ENCODE results near the gene PDE2A.

PDE2A gene

DNA sequence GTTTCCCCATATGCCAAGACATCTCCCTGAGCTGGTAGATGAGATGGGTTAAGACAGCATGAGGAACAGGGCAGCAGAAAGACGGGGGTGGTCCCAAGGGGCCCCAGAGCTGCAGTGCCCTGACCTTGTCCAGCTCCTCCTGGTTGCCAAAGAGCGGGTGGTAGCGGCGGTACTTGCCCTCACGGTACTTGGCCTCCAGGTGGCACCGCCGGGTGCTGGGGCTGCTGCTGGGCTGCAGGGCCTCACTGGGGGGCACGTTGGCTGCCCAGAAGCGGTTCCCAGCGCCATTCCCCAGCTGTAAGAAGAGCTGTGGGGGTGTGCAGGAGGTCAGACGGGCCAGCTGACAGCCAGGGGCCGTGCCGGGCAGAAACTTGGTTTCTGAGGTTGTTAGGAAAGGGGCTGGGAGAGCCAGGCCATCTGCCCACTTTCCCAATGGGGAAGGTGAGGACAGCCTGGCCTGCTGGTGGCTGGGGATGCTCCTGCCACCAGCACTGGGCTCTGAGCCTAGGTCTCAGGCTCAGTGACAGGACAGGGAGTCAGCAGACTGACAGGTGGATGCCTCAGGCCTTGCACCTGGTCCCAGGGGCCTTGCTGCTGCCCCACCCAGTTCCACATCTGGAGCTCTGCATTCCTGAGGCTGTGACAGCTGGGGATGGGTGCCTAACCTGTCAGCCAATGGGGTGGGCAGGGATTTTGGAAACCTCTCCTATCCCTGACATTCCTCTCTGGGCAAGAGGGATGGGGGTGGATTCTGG lies 30.0 kb upstream of the PDE2A start:
- DNase-seq: no peak

DNA sequence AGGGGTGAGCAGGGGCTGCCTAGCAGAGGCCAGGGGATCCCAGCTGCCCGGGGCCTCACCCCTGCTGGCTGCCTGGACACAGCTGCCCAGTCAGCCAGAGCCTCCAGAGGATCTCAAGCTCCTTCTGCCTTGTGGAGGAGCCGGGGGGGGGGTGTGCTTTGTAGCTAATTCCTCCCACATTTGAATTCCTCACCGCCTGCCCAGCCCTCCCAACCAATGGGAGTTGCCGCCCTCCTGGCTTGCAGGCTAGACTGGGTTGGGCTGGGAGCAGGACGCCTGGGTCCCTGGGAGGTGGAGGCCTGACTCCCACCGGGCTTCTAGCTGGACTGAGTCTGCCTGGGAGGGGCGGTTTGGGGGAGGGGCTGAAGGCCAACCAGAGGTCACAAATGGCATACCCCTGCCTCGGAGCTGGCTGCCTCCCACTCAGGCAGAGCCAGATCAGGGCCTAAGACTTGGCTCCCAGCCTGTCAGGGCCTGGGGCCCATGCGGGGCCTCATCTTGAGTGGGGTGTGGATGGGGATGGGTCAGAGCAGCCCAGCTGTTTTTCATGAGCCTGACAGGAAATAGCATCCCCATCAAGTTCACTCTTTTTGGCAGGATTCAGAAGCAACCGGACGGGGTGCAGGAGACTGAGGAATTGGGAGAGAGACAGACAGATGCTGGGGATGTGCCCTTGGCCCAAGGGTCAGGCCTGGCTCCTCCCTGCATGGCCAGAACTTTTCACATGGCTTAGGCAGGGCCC lies 29.2 kb upstream of the PDE2A start:
- no peak for DNase-seq

DNA sequence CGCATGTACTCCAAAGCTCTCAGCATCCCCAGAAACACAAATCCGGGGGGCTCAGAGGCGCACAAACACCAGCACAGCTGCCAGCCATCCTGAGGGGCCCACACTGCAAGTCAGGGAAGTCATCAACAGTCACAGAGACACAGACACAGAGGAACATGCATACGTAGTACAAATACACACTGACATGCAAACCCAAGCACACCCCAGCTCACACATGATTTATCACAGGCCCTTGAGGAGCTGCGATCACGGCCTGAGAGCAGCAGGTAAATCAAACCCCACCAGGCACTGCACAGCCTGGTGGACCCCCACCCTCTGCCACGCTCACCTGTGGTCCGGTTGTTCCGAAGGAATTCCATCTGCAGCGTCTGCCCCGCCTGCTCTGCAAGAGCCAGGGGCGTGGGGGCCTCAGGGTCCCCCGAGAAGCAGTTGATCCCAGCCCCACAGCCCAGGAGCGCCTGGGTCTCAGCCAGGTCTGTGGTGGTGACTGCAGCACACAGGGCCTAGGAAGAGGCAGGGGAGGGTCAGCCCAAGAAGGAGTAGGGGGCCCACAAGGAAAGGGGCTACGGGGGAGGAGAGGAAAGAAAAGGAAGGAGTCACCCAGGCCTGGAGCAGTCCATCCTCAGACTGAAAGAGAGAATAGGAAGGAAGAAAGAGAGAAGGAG lies 28.5 kb upstream of the PDE2A start:
- no peak for DNase-seq

DNA sequence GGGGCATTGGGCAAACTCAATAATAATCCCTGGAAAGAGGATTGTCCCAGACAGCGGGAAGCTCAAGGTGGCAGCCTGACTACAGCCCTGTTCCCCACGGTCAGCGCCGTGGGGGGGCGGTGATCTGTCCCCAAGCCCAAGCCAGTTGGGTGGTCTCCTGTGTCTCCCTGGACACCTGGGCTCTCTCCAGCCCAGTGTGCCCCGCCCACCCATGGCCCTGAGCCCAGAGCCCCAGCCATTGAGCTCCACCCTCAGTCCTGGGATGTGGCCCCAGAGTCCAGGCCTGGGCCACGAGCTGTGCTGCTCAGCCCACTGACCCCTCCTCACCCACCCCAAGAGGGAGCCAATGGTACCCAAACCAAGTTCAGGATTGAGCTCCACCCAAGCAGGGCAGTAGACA lies 27.9 kb upstream of the PDE2A start:
- no peak for DNase-seq

DNA sequence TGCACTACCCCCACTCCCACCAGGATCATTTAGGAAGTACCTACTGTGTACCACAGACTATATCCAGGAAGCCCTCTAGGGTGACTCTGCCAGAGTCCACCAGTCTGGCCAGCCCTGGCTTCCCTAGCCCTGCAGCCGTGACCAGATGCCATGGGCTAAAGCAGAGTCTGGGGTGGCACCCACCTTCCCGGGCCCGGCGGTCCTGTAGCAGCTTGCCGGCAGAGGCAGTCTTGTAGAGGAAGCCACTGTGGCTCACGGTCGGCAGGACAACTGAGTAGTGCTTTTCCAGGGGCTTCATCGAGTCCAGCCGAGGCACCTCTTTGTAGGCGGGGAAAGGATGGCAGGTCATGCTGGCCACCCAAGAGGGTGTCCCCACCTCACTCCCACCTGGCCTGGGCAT lies 27.2 kb upstream of the PDE2A start:
- DNase-seq: no peak

DNA sequence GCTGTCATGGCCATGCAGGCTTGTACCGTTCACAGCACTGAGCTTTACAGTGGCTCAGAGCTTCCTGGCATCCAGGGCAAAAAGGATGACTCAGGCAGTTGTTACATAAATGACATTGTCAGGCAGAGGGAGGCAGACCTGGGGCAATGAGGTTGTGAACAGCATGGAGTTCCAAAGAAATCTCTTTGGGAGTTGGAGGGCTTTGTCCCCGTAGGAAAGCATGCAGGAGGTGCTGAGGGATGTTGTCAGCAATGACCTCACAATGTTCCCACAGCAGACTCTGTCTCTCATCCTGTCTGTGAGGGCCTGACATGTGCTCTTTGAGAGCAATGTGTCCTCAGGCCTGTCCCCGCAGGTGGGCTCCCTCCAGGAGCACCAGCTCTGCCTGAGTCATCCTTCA lies 25.9 kb upstream of the PDE2A start:
- no peak for DNase-seq

DNA sequence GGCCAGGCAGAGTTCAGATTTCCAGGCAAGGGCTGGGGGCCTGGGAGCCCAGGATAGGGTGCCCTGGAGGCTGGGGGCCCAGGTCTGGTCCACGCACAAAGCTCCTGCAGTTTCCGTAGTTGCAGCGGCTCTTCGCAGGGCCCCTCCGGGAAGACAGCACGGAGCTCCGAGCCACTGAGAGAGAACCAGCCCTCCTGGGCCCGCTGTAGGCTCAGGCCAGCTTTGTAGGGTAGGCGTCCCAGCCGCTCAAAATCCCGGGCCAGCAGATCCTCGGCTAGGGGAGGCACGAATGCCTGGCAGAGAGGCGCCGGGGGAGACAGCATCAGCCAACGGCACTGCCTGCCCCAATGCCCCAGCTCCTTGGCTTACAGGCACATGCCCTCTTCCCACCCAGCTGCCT lies 23.6 kb upstream of the PDE2A start:
- DNase-seq: no peak

DNA sequence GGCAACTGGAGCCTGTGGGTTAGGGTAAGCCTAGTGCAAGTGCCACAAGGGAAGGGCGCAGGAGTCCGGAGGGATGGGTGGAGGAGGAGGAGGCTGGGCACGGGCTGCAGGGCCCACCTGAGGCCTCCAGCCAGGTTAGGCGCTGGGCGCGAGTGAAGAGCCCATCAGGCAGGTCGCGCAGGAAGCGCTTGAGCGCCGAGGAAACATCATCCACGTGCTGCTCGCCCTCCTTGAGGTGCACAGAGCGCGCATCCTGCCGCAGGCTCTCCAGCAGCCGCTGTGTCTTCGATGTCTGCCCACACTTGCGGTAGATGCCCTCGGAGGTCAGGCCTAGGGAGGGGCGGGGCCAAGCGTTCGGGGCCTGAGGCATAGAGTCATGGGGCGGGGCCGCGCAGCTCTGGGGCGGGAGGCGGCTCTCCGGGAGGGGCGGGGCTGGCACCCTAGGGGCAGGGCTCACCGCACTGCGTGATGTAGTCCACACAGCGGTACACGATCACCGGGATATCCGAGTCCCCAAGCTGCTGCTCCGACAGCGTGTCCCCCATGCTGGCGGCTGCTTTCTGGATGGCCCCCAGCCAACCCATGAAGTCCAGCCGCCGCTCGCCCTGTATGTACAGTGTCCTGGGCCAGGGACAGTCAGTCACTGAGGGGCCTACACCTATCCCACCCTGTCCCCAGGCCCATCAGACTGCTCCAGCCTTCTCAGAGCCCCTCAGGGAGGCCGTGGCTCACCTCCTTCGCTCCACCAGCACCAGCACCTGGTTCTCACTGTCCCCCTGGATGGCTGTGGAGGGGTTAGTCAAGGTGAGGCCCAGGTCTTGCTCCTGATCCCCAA lies 22.9 kb upstream of the PDE2A start:
- no peak for DNase-seq

DNA sequence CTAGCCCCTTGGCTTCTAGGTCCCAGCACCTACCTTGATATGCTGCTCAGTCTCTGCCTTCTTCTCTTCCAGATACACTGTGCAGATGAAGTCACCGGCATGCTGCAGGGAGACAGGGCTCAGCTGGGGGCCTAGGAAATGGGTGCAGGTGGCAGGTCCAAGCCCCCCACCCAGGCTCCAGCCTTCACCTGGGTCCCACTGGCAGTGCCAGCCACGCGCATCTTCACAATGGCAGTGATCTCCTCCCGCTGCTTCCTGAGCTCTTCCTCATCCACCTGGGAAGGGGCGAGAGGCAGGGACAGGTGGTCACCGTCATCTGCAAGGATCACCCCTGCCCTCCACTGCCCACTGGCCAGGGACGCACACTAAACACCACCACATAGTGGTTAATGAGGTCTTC lies 21.1 kb upstream of the PDE2A start:
- DNase-seq: no peak

DNA sequence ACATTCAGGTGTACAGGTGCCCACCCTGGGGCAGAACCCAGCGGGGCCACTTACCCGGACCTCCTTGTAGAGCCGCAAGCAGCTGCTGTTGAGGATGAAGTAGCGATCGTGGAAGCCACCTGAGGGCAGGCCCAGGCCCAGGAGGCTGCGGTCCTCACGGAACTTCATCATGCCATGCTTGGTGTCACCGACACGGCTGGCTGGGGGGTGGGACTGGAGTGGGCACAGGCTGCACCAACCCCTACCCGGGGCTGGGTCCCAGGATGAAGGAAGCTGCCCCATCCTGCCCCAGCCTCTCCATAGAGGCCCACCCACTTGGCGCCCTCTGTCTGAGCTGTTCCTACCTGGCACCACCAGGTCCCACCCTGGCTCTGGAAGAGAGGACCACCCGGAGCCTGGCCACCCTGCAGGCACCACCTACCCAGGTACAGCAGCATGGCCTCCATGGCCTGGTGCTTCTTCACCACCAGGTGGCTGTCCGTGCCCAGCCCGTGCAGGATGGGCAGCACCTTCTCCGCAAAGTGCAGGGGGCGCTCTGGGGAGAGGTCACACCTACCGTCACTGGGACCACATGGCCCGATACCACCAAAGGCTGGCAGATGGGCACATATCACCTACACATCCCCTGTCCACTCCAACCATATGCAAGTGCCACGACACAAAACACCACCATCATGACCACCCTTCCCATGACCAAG lies 19.2 kb upstream of the PDE2A start:
- DNase-seq: no peak

DNA sequence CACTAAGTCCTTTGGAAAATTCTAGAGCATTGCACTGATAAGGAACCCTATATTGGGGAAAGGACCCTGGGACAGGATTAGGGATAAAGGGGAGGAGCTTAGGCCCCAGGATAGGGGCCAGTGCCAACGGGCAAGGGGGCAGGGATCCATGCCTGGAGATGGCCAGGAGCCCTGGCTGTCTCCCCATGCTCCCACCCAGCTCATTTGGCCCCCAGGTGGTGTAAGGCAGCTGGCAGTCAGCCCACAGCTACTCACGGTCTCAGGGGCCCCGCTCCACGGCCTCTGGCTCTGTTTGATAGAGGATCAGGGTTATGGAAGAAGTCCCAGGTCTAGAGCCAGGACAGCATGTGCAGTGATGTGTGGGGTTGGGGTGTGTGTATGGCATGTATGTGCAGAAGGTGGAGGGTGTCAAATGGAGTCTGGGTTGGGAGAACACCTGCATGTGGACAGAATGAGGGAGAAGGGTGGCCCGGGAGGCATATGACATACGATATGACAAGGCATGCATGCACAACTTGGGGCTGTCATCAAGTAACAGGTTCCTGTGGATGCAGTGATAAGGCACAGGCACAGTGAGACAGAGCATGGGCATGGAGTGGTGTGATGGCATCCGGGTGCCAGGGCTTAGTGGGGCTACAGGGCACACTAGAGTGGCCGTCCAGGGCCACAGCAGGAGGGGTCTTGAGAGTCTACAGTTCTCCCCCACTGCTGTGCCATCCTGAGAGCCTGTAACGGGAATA lies 18.4 kb upstream of the PDE2A start:
- no peak for DNase-seq

DNA sequence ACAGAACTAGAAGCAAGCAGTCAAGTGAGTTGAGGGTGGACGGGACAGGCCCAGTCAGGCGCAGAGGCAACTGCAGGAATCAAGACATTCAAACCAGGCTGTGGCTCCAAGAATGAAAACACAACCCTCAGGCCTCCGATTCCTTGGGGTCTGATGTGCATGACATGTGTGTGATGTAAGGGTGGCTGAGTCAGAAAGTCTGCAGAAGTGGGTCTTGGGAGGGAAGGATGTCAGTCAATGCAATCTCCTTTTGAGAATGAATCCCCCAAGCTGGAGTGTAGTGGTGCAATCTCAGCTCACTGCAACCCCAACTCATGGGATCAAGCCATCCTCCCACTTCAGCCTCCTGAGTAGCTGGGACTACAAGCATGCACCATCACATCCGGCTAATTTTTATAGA lies 15.9 kb upstream of the PDE2A start:
- no peak for DNase-seq

DNA sequence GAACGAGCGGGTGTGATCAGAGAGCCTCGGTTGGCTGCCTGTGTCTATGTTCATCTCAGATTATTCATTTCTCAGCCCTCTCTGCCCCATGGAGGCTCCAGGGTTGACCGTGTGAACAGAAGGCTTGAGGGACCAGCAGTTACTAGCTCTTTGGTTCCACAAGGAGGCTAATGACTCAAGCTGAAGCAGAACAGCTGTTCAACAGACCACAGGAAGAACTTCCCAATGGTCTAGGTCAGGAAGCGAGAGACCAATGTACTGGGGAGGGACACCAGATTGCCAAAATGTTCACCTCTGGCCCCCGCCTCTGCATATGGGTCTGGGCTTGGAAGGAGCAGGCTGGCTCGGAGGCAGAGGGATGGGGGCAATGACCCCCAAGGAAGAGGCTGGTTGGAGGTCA lies 14.7 kb upstream of the PDE2A start:
- no peak for DNase-seq

DNA sequence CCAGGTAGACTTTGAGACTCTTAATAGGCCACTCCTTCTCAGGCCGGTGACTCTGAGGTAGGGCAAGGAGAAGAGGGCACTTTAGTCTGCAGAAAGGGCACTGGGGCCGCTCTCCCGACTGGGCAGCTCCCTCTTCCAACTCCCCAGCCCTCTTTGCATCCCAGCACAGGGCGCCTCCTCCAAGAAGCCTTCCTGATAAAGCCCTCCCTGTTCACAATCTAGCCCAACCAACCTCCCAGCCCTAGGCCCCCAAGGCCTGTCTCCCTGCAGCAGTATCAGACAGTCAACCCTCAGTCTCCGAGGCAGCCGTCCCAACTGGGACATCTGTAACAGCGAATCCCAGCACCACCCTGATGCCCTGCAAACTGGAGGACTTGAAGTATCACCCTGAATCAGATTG lies 14.3 kb upstream of the PDE2A start:
- DNase-seq: no peak

DNA sequence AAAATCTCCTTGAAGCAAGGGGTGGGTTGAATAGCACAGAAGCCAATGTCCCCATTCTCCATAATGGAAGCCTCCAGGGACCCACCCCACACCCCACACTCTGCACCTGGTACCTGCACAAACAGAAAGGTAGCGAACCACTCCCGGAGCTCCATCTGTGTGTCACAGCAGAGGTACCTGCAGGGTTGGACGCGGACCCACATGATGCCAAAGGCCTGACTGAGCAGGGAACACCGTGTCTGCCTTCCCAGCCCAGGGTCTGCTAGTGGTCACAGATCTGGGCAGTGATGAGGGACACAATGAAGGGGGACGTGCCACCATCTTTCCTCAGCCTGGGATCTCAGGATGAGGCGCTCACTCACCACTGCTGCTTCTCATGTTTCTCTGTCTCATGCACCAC lies 13.1 kb upstream of the PDE2A start:
- DNase-seq: no peak

DNA sequence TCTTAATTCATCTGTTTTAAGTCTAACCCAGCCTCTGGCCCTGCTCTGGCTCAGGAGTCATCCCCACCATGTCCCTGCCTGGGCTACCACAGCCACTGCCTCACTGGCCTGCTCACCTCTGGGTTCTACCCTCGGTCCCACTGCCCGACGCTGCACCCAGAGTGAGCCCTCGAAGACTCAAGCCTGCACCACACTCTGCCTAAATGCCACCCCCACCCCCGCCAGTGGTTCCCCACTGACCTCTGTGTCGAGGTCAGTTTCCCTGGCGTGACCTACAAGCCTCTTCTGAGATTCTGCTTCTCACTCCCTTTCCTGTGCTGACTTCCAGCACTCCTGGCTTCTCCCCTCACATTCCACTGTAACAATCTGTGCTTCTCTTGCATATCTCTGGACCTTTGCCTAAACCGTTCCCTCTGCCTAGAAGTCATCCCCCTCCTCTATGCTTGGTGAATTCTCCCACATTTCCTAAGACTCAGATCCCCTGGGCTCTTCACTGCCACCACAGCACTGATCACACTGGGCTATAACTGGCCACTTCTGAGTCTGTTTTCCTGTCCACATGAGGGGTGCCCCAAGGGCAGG lies 12.5 kb upstream of the PDE2A start:
- no peak for DNase-seq

DNA sequence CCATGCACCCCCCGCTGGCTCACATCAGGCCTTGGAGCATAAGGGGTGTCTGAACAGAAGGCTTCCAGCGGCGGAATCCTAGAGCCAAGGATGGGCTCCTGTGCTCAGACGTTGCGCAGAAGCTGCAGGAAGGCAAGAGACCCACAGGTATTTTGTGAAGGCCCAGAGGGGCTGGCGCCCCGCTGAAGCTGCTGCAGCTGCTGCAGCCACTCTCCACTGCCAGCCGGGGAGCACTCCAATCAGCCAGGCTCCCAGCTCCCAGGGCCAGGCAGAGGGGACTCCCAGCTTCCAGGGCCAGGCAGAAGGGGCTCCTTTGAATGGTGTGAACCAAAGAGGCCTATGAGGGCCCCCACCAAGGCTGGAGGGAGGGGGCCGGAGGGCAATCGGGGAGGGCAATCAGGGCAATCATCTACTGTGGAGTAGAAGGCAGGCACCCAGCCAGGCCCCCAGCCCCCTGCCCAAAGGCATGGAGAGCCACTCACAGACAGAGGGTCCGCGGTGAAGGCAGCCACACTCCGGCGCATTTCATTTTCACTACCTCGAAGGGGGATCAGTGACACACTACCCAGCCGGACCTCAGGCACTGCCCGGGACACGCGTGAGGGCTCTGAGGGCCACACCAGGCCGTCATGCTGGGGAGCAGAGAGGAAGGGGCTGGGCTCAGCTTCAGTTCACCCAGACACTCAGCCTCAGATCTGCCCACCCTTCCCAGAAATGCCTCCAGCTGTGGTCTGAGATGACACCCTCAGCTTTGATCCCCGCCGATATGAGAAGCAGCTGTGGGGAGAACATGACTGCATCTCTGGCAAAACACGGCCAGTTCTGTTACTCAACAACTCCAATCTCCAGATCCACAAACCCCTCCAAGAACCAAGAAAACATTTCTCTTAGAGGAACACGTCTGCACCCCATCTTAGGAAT lies 11.6 kb upstream of the PDE2A start:
- no peak for DNase-seq

DNA sequence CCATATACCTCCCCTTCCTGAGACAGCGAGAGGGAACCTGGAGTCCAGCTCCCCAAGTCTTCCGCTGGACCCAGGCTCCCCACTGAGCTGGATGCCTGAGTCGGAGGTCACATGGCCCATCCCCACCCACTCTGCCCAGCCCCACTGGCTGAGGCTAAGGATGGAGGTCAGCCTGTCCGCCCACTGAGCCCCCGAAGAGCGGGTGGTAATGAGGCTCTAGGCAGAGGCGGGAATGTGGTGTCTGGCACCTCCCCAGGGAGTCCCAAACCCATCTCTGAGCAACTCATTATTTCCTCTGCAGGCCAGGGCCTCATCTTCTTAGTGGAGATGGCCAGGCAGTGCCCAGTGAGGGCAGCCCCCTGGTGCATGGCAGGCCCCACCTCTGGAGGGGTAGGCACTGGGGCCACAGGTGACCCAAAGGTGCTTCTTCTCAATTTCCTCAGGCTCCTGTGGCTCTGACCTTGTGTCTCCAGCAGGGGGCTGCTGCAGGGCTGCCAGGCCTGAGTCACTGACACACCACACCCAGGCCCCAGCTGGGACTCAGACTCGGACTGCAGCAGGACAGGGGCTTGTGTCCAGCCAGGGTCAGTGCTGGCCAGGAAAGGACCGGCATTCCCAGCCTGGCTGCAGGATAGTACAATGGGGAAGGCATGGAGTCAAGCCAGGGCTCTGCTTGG lies 10.2 kb upstream of the PDE2A start:
- DNase-seq: peak in 1 of 4 experiments; percentile 16

DNA sequence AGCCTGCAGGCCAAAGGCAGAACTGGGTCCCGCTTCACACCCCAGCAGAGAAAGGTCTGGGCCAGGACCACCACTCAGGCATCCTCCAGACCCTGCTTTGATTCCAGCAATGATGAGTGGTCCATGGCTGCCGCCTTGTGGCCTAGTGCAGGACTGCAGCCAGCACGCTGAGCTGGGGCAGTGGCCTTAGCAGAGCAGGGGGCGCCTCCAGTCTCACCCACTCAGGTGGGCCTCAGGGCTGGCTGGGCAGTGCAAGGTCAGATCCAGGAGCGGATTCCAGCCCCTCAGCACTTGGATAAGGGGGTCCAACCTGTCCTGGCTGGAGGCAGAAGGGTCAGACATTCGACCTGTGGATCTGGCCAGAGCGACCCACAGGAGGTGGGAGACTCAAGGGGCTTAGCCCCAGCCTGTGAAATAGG lies 9.6 kb upstream of the PDE2A start:
- peak; percentile 39 to 65 (median 46) for DNase-seq

DNA sequence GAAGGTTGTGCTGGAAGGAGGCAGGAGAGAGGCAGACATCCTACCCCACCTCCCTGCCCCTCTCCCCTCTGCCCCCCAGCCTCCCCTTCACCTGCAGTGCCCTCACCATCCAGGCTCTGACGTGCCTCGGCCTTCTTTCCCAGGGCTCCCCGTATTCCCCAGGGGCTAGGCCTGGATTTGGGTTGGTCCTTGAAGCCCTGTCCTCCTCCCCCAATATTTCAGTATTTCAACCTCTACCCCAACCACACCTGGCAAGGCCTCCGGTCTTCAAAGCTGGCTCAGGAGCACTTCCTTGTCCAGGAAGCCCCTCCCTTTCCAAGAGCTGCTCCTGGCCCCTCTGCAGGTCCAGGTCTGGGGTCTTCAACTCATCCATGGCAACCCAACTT lies 8.6 kb upstream of the PDE2A start:
- DNase-seq: no peak

All from activated CD4-positive, CD25-positive, alpha-beta regulatory T cell (primary cell).